NCI-H524 (cell line): ENCODE data around the gene ZNF595.
"Not testable (repeated sequence)": the region's sequence is repeated elsewhere in the genome, so short reads cannot be mapped to it uniquely, and the experiment has no call there.

ENCODE experiments used
- DNase-seq, 2 experiments: peaks; one replicate each; lab custom pipeline; 2025; lab: John Stamatoyannopoulos, UW

The ZNF595 gene

GRCh38 chr4:86559-87324, 33.6 kb downstream of the ZNF595 start:
- DNase-seq: not testable (repeated sequence)

GRCh38 chr4:98386-98785, 45.3 kb downstream of the ZNF595 start:
- DNase-seq: no peak

DNA sequence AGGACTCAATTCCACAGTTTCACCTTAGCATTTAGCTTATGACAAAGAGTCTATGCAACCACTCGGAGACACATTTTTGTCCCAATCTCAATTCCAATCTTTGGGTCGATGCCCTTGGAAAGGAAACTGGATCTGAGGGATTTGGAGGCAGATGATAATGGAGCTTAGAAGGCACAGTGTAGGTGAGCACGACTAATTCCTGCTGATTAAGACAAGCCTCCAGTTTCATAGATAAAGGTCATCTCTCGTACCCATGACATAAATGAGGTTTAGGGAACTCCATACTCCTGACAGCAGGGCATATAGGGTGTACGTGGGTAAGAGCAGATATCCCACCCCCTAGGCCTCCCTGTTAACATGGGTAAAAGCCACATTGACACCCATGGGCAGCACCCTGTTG, 46.7 kb downstream of the ZNF595 start:
- no peak for DNase-seq

GRCh38 chr4:107083-107443, 53.9 kb downstream of the ZNF595 start:
- no peak for DNase-seq

DNA sequence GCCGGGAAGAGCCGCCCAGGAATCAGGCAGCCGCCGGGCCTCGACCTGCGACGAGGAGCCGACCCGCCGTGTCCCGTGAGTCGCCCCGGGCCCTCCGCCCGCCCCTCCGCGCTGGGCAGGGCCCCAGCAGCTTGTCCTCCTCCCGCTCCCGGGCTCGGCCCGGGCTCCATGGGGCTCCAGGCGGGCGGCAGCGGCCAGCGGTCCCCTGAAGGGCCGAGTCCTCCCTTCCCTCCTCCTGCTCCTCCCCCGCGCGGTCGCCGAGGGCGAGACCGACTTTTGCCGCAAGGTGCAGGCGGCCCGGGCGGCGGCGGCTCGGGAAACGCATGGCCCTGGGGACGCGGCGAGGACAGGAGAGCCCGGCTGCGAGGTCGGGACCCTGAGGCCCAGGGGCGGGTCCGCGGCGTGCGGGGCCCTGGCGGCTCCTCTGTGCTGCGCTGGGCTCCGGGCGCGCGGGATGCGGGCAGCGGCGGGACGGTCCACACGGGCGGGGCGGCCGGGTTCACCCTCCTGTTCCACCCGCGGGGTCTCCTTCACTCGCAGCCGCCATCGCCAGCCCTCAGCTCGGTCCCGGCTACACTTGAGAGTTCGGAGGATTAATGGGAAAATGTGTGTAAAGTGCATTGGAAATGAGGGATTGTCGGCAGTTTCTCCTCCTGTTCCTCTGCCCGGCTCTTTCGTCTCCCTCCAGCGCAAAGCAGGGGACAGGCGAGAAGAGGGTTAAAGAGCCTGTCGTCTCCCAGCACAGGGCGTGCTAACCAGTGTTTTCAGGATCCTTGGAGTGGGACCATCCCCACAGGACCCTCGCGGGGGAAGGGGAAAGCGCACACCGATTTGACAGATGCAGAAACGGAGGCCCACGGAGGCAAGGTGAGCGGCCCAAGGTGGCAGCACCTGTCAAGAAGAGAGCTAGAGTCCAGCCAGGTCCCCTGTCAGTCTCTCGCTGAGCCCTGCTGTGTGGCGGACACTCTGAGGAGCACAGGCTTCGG, 54.6 kb downstream of the ZNF595 start:
- no peak for DNase-seq

DNA sequence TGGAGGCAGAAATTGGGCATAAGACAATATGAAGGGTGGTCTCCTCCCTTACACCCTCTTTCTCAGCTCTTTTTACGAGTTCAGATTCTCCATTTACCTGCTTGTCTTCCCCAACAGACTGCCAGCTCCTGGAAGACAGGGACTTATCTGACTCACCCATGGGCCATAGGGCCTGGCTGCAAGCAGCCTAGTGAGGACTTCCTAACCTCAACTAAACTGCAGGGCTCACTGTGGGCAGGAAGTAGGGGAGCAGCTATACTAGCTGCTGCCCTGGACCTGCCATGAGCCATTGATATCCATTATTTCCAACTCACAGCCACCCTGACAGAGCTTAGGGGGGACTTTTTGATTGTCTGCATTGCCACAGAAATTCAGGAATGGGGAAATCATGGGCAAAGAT, 59.6 kb downstream of the ZNF595 start:
- no peak for DNase-seq

- no peak for DNase-seq
Measured at GRCh38 chr4:113732-114131, 60.6 kb downstream of the ZNF595 start.

DNA sequence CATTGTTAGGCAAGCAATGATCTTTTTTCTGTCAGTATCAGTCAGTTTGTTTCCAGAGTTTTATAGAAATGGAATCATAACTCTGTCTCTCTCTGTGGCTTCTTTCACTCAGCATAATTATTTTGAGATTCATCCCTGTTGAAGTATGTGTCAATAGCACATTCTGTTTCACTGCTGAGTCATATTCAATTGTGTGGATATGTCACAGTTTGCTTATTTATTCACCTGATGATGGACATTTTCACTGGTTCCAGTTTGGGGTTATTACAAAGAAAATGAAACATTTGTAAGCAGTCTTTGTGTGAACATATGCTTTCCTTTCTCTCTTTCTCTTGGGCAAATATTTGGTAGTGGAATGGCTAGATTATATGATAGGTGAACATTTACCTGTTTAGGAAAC, 61.0 kb downstream of the ZNF595 start:
- no peak for DNase-seq

GRCh38 chr4:116499-116898, 63.4 kb downstream of the ZNF595 start:
- no peak for DNase-seq

DNA sequence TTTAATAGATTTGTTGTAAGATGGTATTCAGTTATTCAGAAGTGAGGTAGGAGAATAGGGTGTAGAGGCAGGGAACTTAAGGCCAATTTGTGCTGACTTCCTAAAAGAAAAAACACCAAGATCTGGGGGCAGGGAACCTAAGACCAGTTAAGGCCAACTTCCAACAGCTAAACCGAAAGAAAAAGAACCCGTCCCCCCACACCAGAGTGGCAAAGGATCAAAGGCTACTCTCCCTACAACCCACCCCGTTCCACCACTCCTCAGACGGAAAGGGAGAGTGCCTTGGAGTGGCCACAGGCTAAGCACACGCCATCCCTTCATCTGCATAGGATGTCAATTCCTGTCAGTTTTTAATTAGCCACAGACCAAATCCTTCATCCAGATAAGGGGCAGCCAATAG, 67.5 kb downstream of the ZNF595 start:
- no peak for DNase-seq

DNA sequence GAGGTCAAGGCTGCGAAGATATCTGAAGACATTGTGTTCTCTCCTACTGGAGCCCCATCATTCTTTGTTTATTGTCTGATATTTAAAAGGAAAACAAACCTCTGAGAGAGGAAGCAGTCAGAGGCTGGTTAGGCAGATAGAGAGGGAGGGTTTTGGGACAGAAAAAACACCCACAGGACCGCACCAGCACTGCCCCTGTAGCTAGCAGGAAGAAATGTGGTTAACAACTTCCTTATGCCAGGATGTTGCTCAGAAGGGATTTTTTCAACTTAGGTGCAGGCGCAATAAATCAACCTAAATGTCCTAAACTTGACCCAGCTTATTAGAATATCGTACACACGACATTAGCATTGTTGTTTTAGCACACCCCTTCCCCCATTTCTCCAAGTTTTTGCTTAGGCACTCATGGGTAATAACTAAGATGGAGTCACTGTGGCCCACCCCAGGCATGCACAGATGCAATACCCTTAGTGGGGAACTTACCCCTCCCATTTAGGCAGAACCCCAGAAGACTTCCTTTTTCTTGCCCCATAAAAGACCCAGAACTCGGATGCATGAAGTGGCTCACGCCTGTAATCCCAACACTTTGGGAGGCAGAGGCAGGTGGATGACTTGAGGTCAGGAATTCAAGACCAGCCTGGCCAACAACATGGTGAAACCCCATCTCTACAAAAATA, 68.4 kb downstream of the ZNF595 start:
- DNase-seq: no peak

- DNase-seq: not testable (repeated sequence)
Measured at GRCh38 chr4:123922-124274, 70.8 kb downstream of the ZNF595 start.

- peak; percentile 40 to 50 for DNase-seq
Measured at GRCh38 chr4:124275-125081, 71.4 kb downstream of the ZNF595 start, which contains the start of gene ZNF718. TSS of gene ZNF718 (plus strand) at chr4:124501. CDS start at chr4:124671, 170 bp downstream.

DNA sequence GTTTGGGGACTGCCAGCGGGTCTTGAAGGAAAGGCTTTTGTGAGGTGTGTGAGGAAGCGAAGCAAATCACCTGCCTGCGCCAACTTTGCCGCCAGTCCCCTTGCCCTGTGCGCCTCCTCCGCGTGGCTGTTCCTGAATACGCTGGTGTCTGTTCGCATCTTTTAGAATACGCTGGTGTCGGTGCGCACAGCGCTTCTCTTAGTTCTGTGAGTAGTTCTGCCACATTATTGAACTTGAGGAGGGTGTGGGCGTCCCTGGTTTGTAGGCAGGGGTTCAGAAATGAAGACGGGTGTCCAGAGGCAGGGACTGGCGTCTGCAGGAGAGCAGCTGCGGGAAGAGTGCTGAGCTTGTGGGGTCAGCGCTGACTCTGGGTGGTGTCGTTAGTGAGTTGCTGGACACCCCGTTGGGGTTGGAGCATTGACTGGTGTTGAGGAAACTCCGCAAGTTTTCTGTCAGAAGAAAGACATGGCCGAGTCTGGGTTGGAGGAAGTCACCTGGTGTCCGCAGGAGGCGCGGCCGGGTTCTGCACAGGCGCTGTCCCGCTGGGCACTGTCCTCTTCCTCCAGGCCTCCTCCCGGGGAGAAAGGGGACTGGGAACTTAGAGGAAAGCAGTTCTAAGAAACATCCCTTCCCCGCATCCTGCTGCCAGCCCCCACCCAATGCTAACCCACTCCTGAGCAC, 72.1 kb downstream of the ZNF595 start:
- no peak for DNase-seq

DNA sequence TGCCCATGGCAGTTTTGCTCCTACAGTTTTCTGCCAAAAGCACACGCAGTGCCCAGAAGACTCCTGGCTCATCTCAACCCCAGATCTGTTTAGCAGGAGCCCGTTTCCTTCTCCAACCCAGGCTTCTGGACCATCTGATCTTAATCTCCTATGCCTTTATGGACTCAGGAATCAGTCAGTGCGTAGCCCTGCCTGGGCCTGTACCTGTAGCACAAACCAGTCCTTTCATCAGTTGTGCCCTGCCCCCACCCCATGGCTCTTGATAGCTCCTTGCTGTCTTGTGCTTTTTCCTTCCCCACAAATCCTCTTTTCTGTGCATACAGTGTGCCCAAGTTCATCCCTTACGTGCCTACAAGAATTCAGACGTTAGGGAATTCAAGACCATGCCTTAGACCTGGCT, 72.7 kb downstream of the ZNF595 start:
- no peak for DNase-seq

DNA sequence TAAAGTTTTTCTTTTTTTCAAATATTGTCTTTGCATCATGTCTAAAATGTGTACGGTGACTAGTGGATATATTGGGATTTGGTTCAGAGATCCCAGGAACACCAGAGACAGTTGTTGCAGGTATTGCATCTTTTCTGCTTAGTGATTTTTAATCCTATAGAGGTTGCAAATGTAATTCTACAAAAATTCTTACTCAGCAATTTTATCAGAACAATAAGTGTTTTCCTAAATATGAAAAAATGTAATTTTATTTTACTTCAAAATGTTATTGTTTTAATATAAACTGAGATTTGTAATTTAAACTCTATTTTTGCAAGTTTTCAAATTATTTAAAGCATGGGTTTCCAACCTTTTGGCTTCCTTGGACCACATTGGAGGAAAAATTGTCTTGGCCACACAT, 79.4 kb downstream of the ZNF595 start:
- DNase-seq: no peak
